ENCODE data around the gene ZBTB21.

Gene ZBTB21

DNA sequence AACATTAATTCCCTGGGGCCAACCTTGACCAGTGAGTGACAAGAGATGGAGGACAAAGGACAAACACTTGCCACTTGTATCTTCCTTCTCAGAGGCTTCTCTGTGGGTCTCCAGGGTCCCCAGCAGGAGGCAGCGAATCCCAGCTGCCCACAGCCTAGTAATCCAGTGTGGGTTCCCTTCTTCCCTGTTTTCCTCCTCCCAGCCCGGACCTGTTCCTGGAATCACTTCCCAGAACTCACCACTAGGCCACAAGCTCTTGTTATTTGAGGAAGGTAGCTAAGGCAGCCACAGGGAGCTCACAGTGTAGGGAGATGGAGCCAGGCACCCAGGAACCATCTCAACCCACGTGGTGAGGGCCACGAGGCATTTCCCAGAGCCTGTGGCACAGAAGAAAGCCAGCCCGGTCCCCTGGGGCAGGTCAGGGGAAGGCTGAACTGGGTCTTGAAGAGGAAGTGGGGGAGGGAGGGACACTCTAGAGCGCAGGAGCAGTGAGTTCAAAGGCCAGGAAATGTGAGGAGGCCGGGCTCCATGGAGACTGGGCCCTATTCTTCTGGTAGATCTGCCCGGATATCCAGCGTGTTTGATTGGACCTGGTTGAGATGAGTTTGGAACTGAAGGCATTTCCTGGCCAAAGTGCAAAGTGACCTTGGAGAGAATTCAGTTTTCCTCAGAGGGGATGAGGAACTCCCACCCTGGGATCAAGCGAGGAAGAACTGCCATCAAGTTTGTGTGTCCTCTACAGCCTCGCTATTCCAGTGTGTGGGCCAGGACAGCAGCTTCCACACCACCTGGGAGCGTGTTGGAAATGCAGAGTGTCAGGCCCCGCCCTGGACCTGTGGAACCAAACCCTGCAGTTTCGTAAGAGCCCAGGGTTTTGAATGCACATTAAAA lies 36.1 kb downstream of the ZBTB21 start:
- Histone ChIP-seq H3K4ac (ENCODE audit: low read length) (no peak overlapping the region), H3K27ac (replicated peaks; ENCODE audit: low read length) (no peak overlapping the region), H2BK120ac (ENCODE audit: low read depth, low read length) (no peak overlapping the region), H3K4me2 (ENCODE audit: insufficient read depth, low read length, poor library complexity, severe bottlenecking) (no peak overlapping the region), H4K8ac (ENCODE audit: low read depth, low read length) (no peak overlapping the region), H3K18ac (ENCODE audit: low read length) (no peak overlapping the region), H3K14ac (ENCODE audit: low read length) (no peak overlapping the region), H2BK5ac (ENCODE audit: low read length) (no peak overlapping the region), H3K27me3 (ENCODE audit: control insufficient read depth in 3 of 3, insufficient read depth in 3 of 3, low read depth in 1 of 3, low read length in 3 of 3) (no peaks in the 10 kb centered on the region), H3K4me3 (ENCODE audit: low read length in 2 of 2) (no peak overlapping the region), H2AFZ (ENCODE audit: low read length) (peak overlapping the region; percentile 74), H2BK12ac (ENCODE audit: low read length) (no peak overlapping the region), H3K23ac (ENCODE audit: low read depth, low read length, poor library complexity) (no peak overlapping the region), H4K91ac (ENCODE audit: low read depth, low read length, poor library complexity) (no peak overlapping the region), H3K36me3 (replicated peaks in 1 of 2; ENCODE audit: control insufficient read depth in 2 of 2, insufficient read depth in 2 of 2, low read length in 2 of 2) (no peaks in the 10 kb centered on the region), H3K79me1 (ENCODE audit: low read depth, low read length) (no peaks in the 10 kb centered on the region), H3K9me3 (replicated peaks in 1 of 2; ENCODE audit: control insufficient read depth in 2 of 2, insufficient read depth in 1 of 2, low read depth in 1 of 2, low read length in 2 of 2) (peaks cover 2 to 8% of the 10 kb centered on the region in 2 donors), H3K9ac (ENCODE audit: low read depth, low read length, poor library complexity) (no peak overlapping the region), H3K4me1 (ENCODE audit: control insufficient read depth in 2 of 2, insufficient read depth in 1 of 2, low read depth in 1 of 2, low read length in 2 of 2) (peaks cover 0 to 23% of the 10 kb centered on the region in 2 donors), H2BK15ac (ENCODE audit: low read length) (no peak overlapping the region), H2AK5ac (ENCODE audit: low read depth, low read length) (no peak overlapping the region)
- WGBS, 2 donors (ENCODE audit: extremely low coverage in 2 of 2, insufficient read length in 2 of 2, insufficient replicate concordance in 1 of 2), result no CpG with 5 or more reads among the region's 14 CpGs
- DNase-seq (ENCODE audit: low spot score), result no peak

DNA sequence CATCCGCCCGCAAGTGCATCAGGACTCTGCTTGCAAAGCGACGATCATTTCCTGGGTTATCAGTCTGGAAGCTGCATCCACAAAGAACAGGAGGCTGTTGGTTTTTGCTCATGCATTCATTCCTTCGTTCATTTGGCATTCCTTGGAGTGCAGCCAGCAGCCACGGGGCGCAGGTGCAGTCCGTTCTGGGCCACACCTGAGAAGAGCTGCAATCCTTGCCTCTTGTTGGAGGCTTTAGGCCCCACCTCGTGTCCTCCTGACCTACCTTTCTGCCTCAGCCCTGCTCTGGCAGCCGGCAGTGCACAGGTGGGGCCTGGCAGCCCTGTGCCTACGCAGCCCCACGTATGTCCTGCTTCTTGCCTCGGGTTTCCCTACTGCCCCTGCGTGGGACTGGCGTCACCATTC lies 36.7 kb downstream of the ZBTB21 start:
- Histone ChIP-seq H3K9ac (ENCODE audit: low read depth, low read length, poor library complexity) (no peak overlapping the region), H4K8ac (ENCODE audit: low read depth, low read length) (no peak overlapping the region), H3K27me3 (ENCODE audit: control insufficient read depth in 3 of 3, insufficient read depth in 3 of 3, low read depth in 1 of 3, low read length in 3 of 3) (no peaks in the 10 kb centered on the region), H3K18ac (ENCODE audit: low read length) (no peak overlapping the region), H2BK5ac (ENCODE audit: low read length) (no peak overlapping the region), H3K36me3 (replicated peaks in 1 of 2; ENCODE audit: control insufficient read depth in 2 of 2, insufficient read depth in 2 of 2, low read length in 2 of 2) (no peaks in the 10 kb centered on the region), H4K91ac (ENCODE audit: low read depth, low read length, poor library complexity) (no peak overlapping the region), H3K4me1 (ENCODE audit: control insufficient read depth in 2 of 2, insufficient read depth in 1 of 2, low read depth in 1 of 2, low read length in 2 of 2) (peaks cover 0 to 29% of the 10 kb centered on the region in 2 donors), H2AK5ac (ENCODE audit: low read depth, low read length) (no peak overlapping the region), H3K4ac (ENCODE audit: low read length) (no peak overlapping the region), H3K79me1 (ENCODE audit: low read depth, low read length) (no peaks in the 10 kb centered on the region), H2BK120ac (ENCODE audit: low read depth, low read length) (no peak overlapping the region), H2BK15ac (ENCODE audit: low read length) (no peak overlapping the region), H3K4me2 (ENCODE audit: insufficient read depth, low read length, poor library complexity, severe bottlenecking) (no peak overlapping the region), H2BK12ac (ENCODE audit: low read length) (no peak overlapping the region), H3K23ac (ENCODE audit: low read depth, low read length, poor library complexity) (no peak overlapping the region), H3K27ac (replicated peaks; ENCODE audit: low read length) (no peak overlapping the region), H3K9me3 (replicated peaks in 1 of 2; ENCODE audit: control insufficient read depth in 2 of 2, insufficient read depth in 1 of 2, low read depth in 1 of 2, low read length in 2 of 2) (peaks cover 2 to 8% of the 10 kb centered on the region in 2 donors), H2AFZ (ENCODE audit: low read length) (no peak overlapping the region), H3K4me3 (ENCODE audit: low read length in 2 of 2) (no peak overlapping the region), H3K14ac (ENCODE audit: low read length) (no peak overlapping the region)
- no CpG with 5 or more reads among the region's 15 CpGs for WGBS, 2 donors (ENCODE audit: extremely low coverage in 2 of 2, insufficient read length in 2 of 2, insufficient replicate concordance in 1 of 2)
- no peak for DNase-seq (ENCODE audit: low spot score)

DNA sequence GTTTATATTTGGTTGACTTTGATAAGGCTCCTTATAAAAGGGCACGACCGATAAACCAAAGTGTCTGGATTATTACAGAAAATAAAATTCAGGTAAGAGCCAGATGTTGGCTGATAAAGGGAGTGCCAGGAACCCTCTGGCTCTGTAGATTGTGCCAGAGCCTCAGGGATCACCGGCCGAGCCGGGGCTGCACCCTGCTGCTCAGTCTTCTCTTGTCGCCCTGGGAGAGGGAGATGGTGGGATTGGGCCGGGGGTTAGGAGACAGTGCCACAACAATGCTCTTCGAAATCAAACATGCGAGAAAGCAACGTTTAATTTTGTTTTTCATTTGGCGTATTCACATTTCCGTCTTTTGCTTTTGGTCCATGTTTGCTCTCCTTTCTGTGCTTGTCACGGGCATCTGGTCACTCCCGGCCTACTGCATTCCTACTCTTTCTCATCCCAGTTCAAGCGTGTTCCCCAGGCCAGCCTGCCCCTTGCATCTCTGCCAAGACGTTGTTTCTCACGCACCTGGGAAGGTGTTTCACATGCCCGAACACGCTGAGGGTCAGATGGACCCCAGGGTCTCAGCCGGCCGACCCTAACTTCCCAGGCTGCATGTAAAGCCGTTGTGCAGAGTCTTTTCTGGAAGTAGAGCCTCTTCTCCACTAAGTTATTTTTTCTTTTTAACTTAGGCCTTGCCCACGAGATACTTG lies 37.5 kb downstream of the ZBTB21 start:
- H3K4ac ChIP-seq (ENCODE audit: low read length), result no peak overlapping the region
- H3K23ac ChIP-seq (ENCODE audit: low read depth, low read length, poor library complexity), result no peak overlapping the region
- H3K4me2 ChIP-seq (ENCODE audit: insufficient read depth, low read length, poor library complexity, severe bottlenecking), result no peak overlapping the region
- H3K4me1 ChIP-seq (ENCODE audit: control insufficient read depth in 2 of 2, insufficient read depth in 1 of 2, low read depth in 1 of 2, low read length in 2 of 2), result peaks cover 3 to 30% of the 10 kb centered on the region in 2 donors
- H2BK5ac ChIP-seq (ENCODE audit: low read length), result no peak overlapping the region
- no peak overlapping the region for H3K14ac ChIP-seq (ENCODE audit: low read length)
- no peaks in the 10 kb centered on the region for H3K79me1 ChIP-seq (ENCODE audit: low read depth, low read length)
- H3K9ac ChIP-seq (ENCODE audit: low read depth, low read length, poor library complexity), result no peak overlapping the region
- peaks cover 2 to 8% of the 10 kb centered on the region in 2 donors for H3K9me3 ChIP-seq (replicated peaks in 1 of 2; ENCODE audit: control insufficient read depth in 2 of 2, insufficient read depth in 1 of 2, low read depth in 1 of 2, low read length in 2 of 2)
- H3K4me3 ChIP-seq (ENCODE audit: low read length in 2 of 2), result no peak overlapping the region
- no peak for DNase-seq (ENCODE audit: low spot score)
- H3K27ac ChIP-seq (replicated peaks; ENCODE audit: low read length), result no peak overlapping the region
- no peak overlapping the region for H2BK120ac ChIP-seq (ENCODE audit: low read depth, low read length)
- WGBS, 2 donors (ENCODE audit: extremely low coverage in 2 of 2, insufficient read length in 2 of 2, insufficient replicate concordance in 1 of 2), result no CpG with 5 or more reads among the region's 23 CpGs
- H4K8ac ChIP-seq (ENCODE audit: low read depth, low read length), result no peak overlapping the region
- H2BK12ac ChIP-seq (ENCODE audit: low read length), result no peak overlapping the region
- H3K18ac ChIP-seq (ENCODE audit: low read length), result no peak overlapping the region
- H2AK5ac ChIP-seq (ENCODE audit: low read depth, low read length), result no peak overlapping the region
- H3K36me3 ChIP-seq (replicated peaks in 1 of 2; ENCODE audit: control insufficient read depth in 2 of 2, insufficient read depth in 2 of 2, low read length in 2 of 2), result no peaks in the 10 kb centered on the region
- H3K27me3 ChIP-seq (ENCODE audit: control insufficient read depth in 3 of 3, insufficient read depth in 3 of 3, low read depth in 1 of 3, low read length in 3 of 3), result no peaks in the 10 kb centered on the region
- no peak overlapping the region for H2AFZ ChIP-seq (ENCODE audit: low read length)
- no peak overlapping the region for H4K91ac ChIP-seq (ENCODE audit: low read depth, low read length, poor library complexity)
- H2BK15ac ChIP-seq (ENCODE audit: low read length), result no peak overlapping the region

DNA sequence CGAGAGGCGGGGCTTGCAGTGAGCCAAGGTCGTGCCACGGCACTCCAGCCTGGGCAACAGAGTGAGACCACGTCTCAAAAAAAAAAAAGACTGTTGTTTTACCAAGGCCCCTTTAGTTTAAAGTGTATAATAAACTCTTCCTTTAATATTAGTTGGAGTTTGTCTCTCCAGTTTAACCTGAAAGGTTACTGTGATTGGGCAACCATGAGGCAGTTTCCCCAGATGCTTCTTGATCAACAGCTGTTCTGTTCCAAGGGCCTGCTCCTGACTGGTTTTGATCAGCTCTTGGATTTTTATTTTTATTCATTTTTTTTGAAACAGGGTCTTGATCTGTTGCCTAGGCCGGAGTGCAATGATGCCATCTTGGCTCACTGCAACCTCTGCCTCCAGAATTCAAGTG lies 38.3 kb downstream of the ZBTB21 start:
- no peak overlapping the region for H3K9ac ChIP-seq (ENCODE audit: low read depth, low read length, poor library complexity)
- no peak overlapping the region for H2AK5ac ChIP-seq (ENCODE audit: low read depth, low read length)
- no peak overlapping the region for H3K4me3 ChIP-seq (ENCODE audit: low read length in 2 of 2)
- DNase-seq (ENCODE audit: low spot score), result no peak
- no peak overlapping the region for H2BK120ac ChIP-seq (ENCODE audit: low read depth, low read length)
- H3K27me3 ChIP-seq (ENCODE audit: control insufficient read depth in 3 of 3, insufficient read depth in 3 of 3, low read depth in 1 of 3, low read length in 3 of 3), result no peaks in the 10 kb centered on the region
- no peak overlapping the region for H4K8ac ChIP-seq (ENCODE audit: low read depth, low read length)
- H3K27ac ChIP-seq (replicated peaks; ENCODE audit: low read length), result no peak overlapping the region
- no peak overlapping the region for H3K4ac ChIP-seq (ENCODE audit: low read length)
- no peak overlapping the region for H2AFZ ChIP-seq (ENCODE audit: low read length)
- H3K18ac ChIP-seq (ENCODE audit: low read length), result no peak overlapping the region
- peaks cover 8 to 30% of the 10 kb centered on the region in 2 donors for H3K4me1 ChIP-seq (ENCODE audit: control insufficient read depth in 2 of 2, insufficient read depth in 1 of 2, low read depth in 1 of 2, low read length in 2 of 2)
- H3K4me2 ChIP-seq (ENCODE audit: insufficient read depth, low read length, poor library complexity, severe bottlenecking), result no peak overlapping the region
- no peak overlapping the region for H4K91ac ChIP-seq (ENCODE audit: low read depth, low read length, poor library complexity)
- H3K36me3 ChIP-seq (replicated peaks in 1 of 2; ENCODE audit: control insufficient read depth in 2 of 2, insufficient read depth in 2 of 2, low read length in 2 of 2), result no peaks in the 10 kb centered on the region
- no peak overlapping the region for H3K23ac ChIP-seq (ENCODE audit: low read depth, low read length, poor library complexity)
- H2BK12ac ChIP-seq (ENCODE audit: low read length), result no peak overlapping the region
- no peak overlapping the region for H2BK15ac ChIP-seq (ENCODE audit: low read length)
- H3K79me1 ChIP-seq (ENCODE audit: low read depth, low read length), result no peaks in the 10 kb centered on the region
- WGBS, 2 donors (ENCODE audit: extremely low coverage in 2 of 2, insufficient read length in 2 of 2, insufficient replicate concordance in 1 of 2), result no CpG with 5 or more reads among the region's 6 CpGs
- peaks cover 2 to 8% of the 10 kb centered on the region in 2 donors for H3K9me3 ChIP-seq (replicated peaks in 1 of 2; ENCODE audit: control insufficient read depth in 2 of 2, insufficient read depth in 1 of 2, low read depth in 1 of 2, low read length in 2 of 2)
- H3K14ac ChIP-seq (ENCODE audit: low read length), result no peak overlapping the region
- H2BK5ac ChIP-seq (ENCODE audit: low read length), result no peak overlapping the region

All from neuronal stem cell (in vitro differentiated cells).